SW480 (cell line): Measurements from ENCODE around the gene HOXD10.

Experiments
- DNase-seq: peaks from one replicate; pipeline ENCODE4 v3.0.0-alpha.2; 2016; ENCODE audit warnings: low spot score

HOXD10 gene

GRCh38 chr2:176164611-176165369, 48.2 kb downstream of the HOXD10 start:
- DNase-seq: peak; percentile 46

DNA sequence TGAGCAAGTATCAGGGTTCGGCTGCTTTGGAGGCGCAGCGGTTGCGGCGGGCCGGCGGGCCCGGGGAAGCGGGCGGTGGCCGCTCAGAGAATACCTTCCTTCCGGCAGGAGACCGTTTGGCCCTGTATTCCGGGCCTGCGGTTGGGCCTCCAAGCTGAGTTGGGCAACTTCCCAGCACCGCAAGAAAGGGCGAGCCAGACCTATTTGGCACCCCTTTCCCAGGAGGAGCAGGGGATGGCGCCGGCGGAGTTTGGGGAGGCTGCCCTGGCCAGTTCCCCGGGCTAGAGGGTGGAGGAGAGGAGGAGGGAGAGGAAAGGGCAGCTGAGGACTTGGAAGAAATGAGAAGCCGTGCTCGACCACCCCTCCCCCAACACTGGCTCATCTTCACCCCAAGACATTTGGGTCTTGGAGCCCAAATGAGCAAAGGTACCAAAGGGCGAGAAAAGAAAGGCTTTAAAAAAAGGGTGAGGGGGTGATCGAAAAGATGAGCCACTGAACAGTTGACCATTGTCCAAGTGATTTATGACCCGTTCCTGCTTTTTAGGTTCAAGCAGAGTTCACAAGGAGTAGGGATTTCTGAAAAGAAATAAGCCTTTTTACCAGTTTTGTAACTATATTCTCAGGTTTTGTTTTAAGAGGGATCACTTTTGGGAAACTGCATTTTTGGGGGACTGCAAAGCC, 48.9 kb downstream of the HOXD10 start:
- DNase-seq: peak; percentile 28

- no peak for DNase-seq
Observed at GRCh38 chr2:176166272-176166671, 49.7 kb downstream of the HOXD10 start.

- no peak for DNase-seq
Observed at GRCh38 chr2:176167398-176167797, 50.8 kb downstream of the HOXD10 start.

DNA sequence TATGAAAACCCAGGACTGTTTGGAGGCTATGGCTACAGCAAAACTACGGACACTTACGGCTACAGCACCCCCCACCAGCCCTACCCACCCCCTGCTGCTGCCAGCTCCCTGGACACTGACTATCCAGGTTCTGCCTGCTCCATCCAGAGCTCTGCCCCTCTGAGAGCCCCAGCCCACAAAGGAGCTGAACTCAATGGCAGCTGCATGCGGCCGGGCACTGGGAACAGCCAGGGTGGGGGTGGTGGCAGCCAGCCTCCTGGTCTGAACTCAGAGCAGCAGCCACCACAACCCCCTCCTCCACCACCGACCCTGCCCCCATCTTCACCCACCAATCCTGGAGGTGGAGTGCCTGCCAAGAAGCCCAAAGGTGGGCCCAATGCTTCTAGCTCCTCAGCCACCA, 52.6 kb downstream of the HOXD10 start:
- no peak for DNase-seq
